Measurements from ENCODE around the gene LDLRAP1. TPM values are rescaled to one million over a fixed set of nuclear protein-coding genes. Genes with fewer than 3 reads are reported as not detected.

LDLRAP1 gene
- total and polyA plus RNA-seq, 8 donors: 10.6 to 73.7 (median 17.6) TPM; not detected in 1

- intact Hi-C loops (cut with DNase I; ENCODE audit: low total_unique reads): no loop called here
- peak in 1 of 2 donors; percentile 44 for DNase-seq
- 66 to 83% (median 73%) methylated on average over 8 to 9 of the region's 9 CpGs for WGBS, 5 donors
- H3K36me3 ChIP-seq: peaks cover 14 to 77% (median 64%) of the 10 kb centered on the region in 4 donors
- no peak for TF ChIP-seq POLR2AphosphoS5 (IDR thresholded peaks at IDR 0.05)
- no peak for TF ChIP-seq EP300 (IDR thresholded peaks at IDR 0.05)
- no peak for TF ChIP-seq CTCF (IDR thresholded peaks at IDR 0.05)
- TF ChIP-seq POLR2A (IDR thresholded peaks at IDR 0.05): no peak
- H3K9me3 ChIP-seq: no peaks in the 10 kb centered on the region
- peaks cover 19 to 57% (median 27%) of the 10 kb centered on the region in 4 donors for H3K4me1 ChIP-seq
- H3K27ac ChIP-seq: peak overlapping the region in 1 of 5 donors; percentile 50
- no peaks in the 10 kb centered on the region for H3K27me3 ChIP-seq
- no peak overlapping the region for H3K4me3 ChIP-seq
Measured at GRCh38 chr1:25560001-25560400, 16.6 kb downstream of the LDLRAP1 start.

GRCh38 chr1:25560788-25561187 lies 17.4 kb downstream of the LDLRAP1 start:
- no peaks in the 10 kb centered on the region for H3K9me3 ChIP-seq
- H3K27ac ChIP-seq: peak overlapping the region in 3 of 5 donors; percentile 14 to 50 (median 26)
- H3K4me3 ChIP-seq: no peak overlapping the region
- 80 to 94% (median 86%) methylated on average over 4 of the region's 4 CpGs for WGBS, 5 donors
- no peak for DNase-seq
- TF ChIP-seq POLR2A (IDR thresholded peaks at IDR 0.05) (no peak), CTCF (IDR thresholded peaks at IDR 0.05) (no peak), EP300 (IDR thresholded peaks at IDR 0.05) (no peak), POLR2AphosphoS5 (IDR thresholded peaks at IDR 0.05) (no peak)
- intact Hi-C loops (cut with DNase I; ENCODE audit: low total_unique reads): no loop called here
- H3K27me3 ChIP-seq: no peaks in the 10 kb centered on the region
- H3K4me1 ChIP-seq: peaks cover 20 to 53% (median 32%) of the 10 kb centered on the region in 4 donors
- H3K36me3 ChIP-seq: peaks cover 14 to 77% (median 69%) of the 10 kb centered on the region in 4 donors

GRCh38 chr1:25561421-25562100 lies 18.2 kb downstream of the LDLRAP1 start:
- peak overlapping the region in 4 of 5 donors; percentile 50 to 63 (median 56) for H3K27ac ChIP-seq
- WGBS, 5 donors: 55 to 76% (median 60%) methylated on average over 6 to 8 of the region's 8 CpGs
- DNase-seq: no peak

More at GRCh38 chr1:25561421-25562100, 18.2 kb downstream of the LDLRAP1 start:
- Histone ChIP-seq H3K4me3 (no peak overlapping the region), H3K27me3 (no peaks in the 10 kb centered on the region), H3K9me3 (no peaks in the 10 kb centered on the region), H3K36me3 (peaks cover 14 to 77% (median 69%) of the 10 kb centered on the region in 4 donors), H3K4me1 (peaks cover 20 to 53% (median 31%) of the 10 kb centered on the region in 4 donors)
- TF ChIP-seq EP300 (IDR thresholded peaks at IDR 0.05) (no peak), POLR2A (IDR thresholded peaks at IDR 0.05) (no peak), CTCF (IDR thresholded peaks at IDR 0.05) (no peak), POLR2AphosphoS5 (IDR thresholded peaks at IDR 0.05) (no peak)
- intact Hi-C loops (cut with DNase I; ENCODE audit: low total_unique reads): no loop called here
